H9 (cell line): ENCODE results near the gene PLA2G2C. TPM values are rescaled to one million over a fixed set of nuclear protein-coding genes. Genes with fewer than 3 reads are reported as not detected.

Experiments used
- DNase-seq: peaks from one replicate; pipeline ENCODE4 v3.0.0-alpha.2; 2017
- H2AFZ ChIP-seq: one replicate; pipeline ENCODE4 v1.6.1; 2013; ENCODE audit warnings: mild to moderate bottlenecking, low read length, control low read depth, moderate library complexity
- H2AK5ac ChIP-seq: 2 replicates; pipeline ENCODE4 v1.6.1; 2013; ENCODE audit warnings: low read length, control low read depth, mixed read lengths; ENCODE audit not compliant: insufficient read length
- H2BK120ac ChIP-seq: one replicate; pipeline ENCODE4 v1.6.1; 2013; ENCODE audit warnings: low read depth, mild to moderate bottlenecking, low read length, control low read depth, inconsistent platforms; ENCODE audit not compliant: poor library complexity, severe bottlenecking
- H2BK12ac ChIP-seq: 2 replicates; pipeline ENCODE4 v1.6.1; 2013; ENCODE audit warnings: low read length, control low read depth, mixed read lengths, low read depth; ENCODE audit not compliant: insufficient read length
- H2BK15ac ChIP-seq: 2 replicates; pipeline ENCODE4 v1.6.1; 2013; ENCODE audit warnings: low read depth, low read length, control low read depth
- H2BK20ac ChIP-seq: one replicate; pipeline ENCODE4 v1.6.1; 2013; ENCODE audit warnings: low read depth, mild to moderate bottlenecking, low read length, control low read depth, inconsistent platforms; ENCODE audit not compliant: poor library complexity, severe bottlenecking
- H2BK5ac ChIP-seq: 2 replicates; pipeline ENCODE4 v1.6.1; 2013; ENCODE audit warnings: low read length, control low read depth, mixed read lengths; ENCODE audit not compliant: insufficient read length
- H3K14ac ChIP-seq: 2 replicates; pipeline ENCODE4 v1.6.1; 2013; ENCODE audit warnings: low read length, control low read depth; ENCODE audit not compliant: insufficient read depth
- H3K18ac ChIP-seq: 2 replicates; pipeline ENCODE4 v1.6.1; 2013; ENCODE audit warnings: low read depth, mild to moderate bottlenecking, mixed read lengths, low read length, control low read depth; ENCODE audit not compliant: insufficient read length
- H3K23ac ChIP-seq: 2 replicates; pipeline ENCODE4 v1.6.1; 2013; ENCODE audit warnings: low read length, control low read depth, mixed read lengths, low read depth; ENCODE audit not compliant: insufficient read length
- H3K23me2 ChIP-seq: 2 replicates; pipeline ENCODE4 v1.6.1; 2013; ENCODE audit warnings: low read depth, mild to moderate bottlenecking, mixed read lengths, low read length, control low read depth; ENCODE audit not compliant: insufficient read length, poor library complexity, severe bottlenecking
- H3K27ac ChIP-seq: 2 replicates; pipeline ENCODE4 v1.5.1; 2013; ENCODE audit warnings: low read length, control low read depth, mixed read lengths, low read depth; ENCODE audit not compliant: insufficient read length
- H3K27me3 ChIP-seq: 2 replicates; pipeline ENCODE4 v1.6.1; 2013; ENCODE audit warnings: low read length, control low read depth, inconsistent platforms; ENCODE audit not compliant: insufficient read depth
- H3K4ac ChIP-seq: 2 replicates; pipeline ENCODE4 v1.6.1; 2013; ENCODE audit warnings: low read depth, mild to moderate bottlenecking, control low read depth, inconsistent platforms, low read length, moderate library complexity
- H3K4me1 ChIP-seq: 2 replicates; pipeline ENCODE4 v1.6.1; 2013; ENCODE audit warnings: low read length, control low read depth, inconsistent platforms; ENCODE audit not compliant: insufficient read depth
- H3K4me2 ChIP-seq: 2 replicates; pipeline ENCODE4 v1.6.1; 2013; ENCODE audit warnings: low read length, control low read depth, mixed read lengths; ENCODE audit not compliant: insufficient read length, insufficient read depth
- H3K56ac ChIP-seq: 2 replicates; pipeline ENCODE4 v1.6.1; 2013; ENCODE audit warnings: low read depth, mild to moderate bottlenecking, mixed read lengths, low read length, control low read depth; ENCODE audit not compliant: insufficient read length
- H3K79me1 ChIP-seq: 2 replicates; pipeline ENCODE4 v1.6.1; 2013; ENCODE audit warnings: low read depth, mild to moderate bottlenecking, moderate library complexity, low read length, control low read depth, inconsistent platforms; ENCODE audit not compliant: insufficient read depth, poor library complexity, severe bottlenecking
- H3K79me2 ChIP-seq: 2 replicates; pipeline ENCODE4 v1.6.1; 2013; ENCODE audit warnings: low read length, control low read depth, inconsistent platforms; ENCODE audit not compliant: insufficient read depth
- H3K9ac ChIP-seq: 2 replicates; pipeline ENCODE4 v1.6.1; 2013; ENCODE audit warnings: low read length, control low read depth, mixed read lengths; ENCODE audit not compliant: insufficient read length; ENCODE audit errors: extremely low read depth
- H3K9me3 ChIP-seq: one replicate; pipeline ENCODE4 v1.6.1; 2013; ENCODE audit warnings: low read depth, low read length, inconsistent platforms; ENCODE audit not compliant: control insufficient read depth
- H3T11ph ChIP-seq: one replicate; pipeline ENCODE4 v1.6.1; 2013; ENCODE audit warnings: mild to moderate bottlenecking, low read length, control low read depth, inconsistent platforms
- H4K20me1 ChIP-seq: one replicate; pipeline ENCODE4 v1.6.1; 2013; ENCODE audit not compliant: control insufficient read depth, insufficient read length, insufficient read depth
- H4K5ac ChIP-seq: 2 replicates; pipeline ENCODE4 v1.6.1; 2013; ENCODE audit warnings: low read depth, mild to moderate bottlenecking, mixed read lengths, low read length, control low read depth; ENCODE audit not compliant: insufficient read length
- H4K8ac ChIP-seq: replicated peaks from 2 replicates; pipeline ENCODE4 v1.6.1; 2013; ENCODE audit warnings: low read length, control low read depth, mixed read lengths, low read depth; ENCODE audit not compliant: insufficient read length
- H4K91ac ChIP-seq: 2 replicates; pipeline ENCODE4 v1.6.1; 2013; ENCODE audit warnings: low read depth, mild to moderate bottlenecking, moderate library complexity, mixed read lengths, low read length, control low read depth; ENCODE audit not compliant: insufficient read length
- H3K27ac Mint-ChIP-seq, 3 experiments: 2 replicates in 2 of 3; 3 replicates in 1 of 3; pipeline ENCODE4 v1.8.0; 2020 to 2021; ENCODE audit warnings: mixed read lengths in 3 of 3, mild to moderate bottlenecking in 1 of 3, moderate library complexity in 1 of 3
- H3K27me3 Mint-ChIP-seq: 2 replicates; pipeline ENCODE4 v1.8.0; 2021; ENCODE audit warnings: low read depth, mild to moderate bottlenecking, moderate library complexity, mixed read lengths
- H3K36me3 Mint-ChIP-seq, 3 experiments: 2 replicates in 2 of 3; 3 replicates in 1 of 3; pipeline ENCODE4 v1.8.0; 2020 to 2021; ENCODE audit warnings: low read depth in 3 of 3, mixed read lengths in 3 of 3; ENCODE audit not compliant: insufficient read depth in 1 of 3
- H3K4me1 Mint-ChIP-seq, 2 experiments: 2 replicates each; pipeline ENCODE4 v1.8.0; 2020; ENCODE audit warnings: mixed read lengths in 2 of 2
- H3K4me3 Mint-ChIP-seq, 2 experiments: 2 replicates in 1 of 2; 3 replicates in 1 of 2; pipeline ENCODE4 v1.8.0; 2020 to 2021; ENCODE audit warnings: mild to moderate bottlenecking in 2 of 2, mixed read lengths in 2 of 2, moderate library complexity in 1 of 2
- H3K9me3 Mint-ChIP-seq, 2 experiments: 2 replicates in 1 of 2; 3 replicates in 1 of 2; pipeline ENCODE4 v1.8.0; 2020; ENCODE audit warnings: mild to moderate bottlenecking in 2 of 2, mixed read lengths in 2 of 2, moderate library complexity in 1 of 2
- CTCF ChIP-seq: fragments of 200-600 bp; sonication (generic); conservative IDR thresholded peaks from 3 replicates; pipeline ENCODE4 v1.8.0; 2021; ENCODE audit warnings: antibody characterized with exemption, mild to moderate bottlenecking
- whole genome bisulfite sequencing: extraction: QIAGEN DNeasy Blood & Tissue Kit; methylation state at CpG from one replicate; pipeline ENCODE4 v1.1.7; 2013; ENCODE audit warnings: missing lambda C conversion rate, low lambda C conversion rate, mixed read lengths; ENCODE audit not compliant: insufficient read length; ENCODE audit errors: extremely low coverage; 5-methylcytosine and 5-hydroxymethylcytosine counted together
- total RNA-seq: library from RNA; stranded (reverse); gene quantifications from 2 replicates; pipeline ENCODE4 v1.2.1, GENCODE V29; 2021

PLA2G2C gene
- total RNA-seq, 1 experiment from 2014 or later: not detected

- no peaks in the 10 kb centered on the region for H3K27me3 ChIP-seq
- H2BK15ac ChIP-seq: no peak overlapping the region
- no peak overlapping the region for H3K9ac ChIP-seq
- H2AK5ac ChIP-seq: no peak overlapping the region
- H2AFZ ChIP-seq: no peak overlapping the region
- H3K4me1 ChIP-seq: no peaks in the 10 kb centered on the region
- no peak overlapping the region for H3K27ac Mint-ChIP-seq
- no peak overlapping the region for H2BK20ac ChIP-seq
- DNase-seq: no peak
- no peak overlapping the region for H3K4ac ChIP-seq
- H2BK12ac ChIP-seq: no peak overlapping the region
- no peak overlapping the region for H3K4me3 Mint-ChIP-seq
- H4K91ac ChIP-seq: no peak overlapping the region
- no peaks in the 10 kb centered on the region for H3K79me2 ChIP-seq
- no CpG with 5 or more reads among the region's 6 CpGs for WGBS
- H3K79me1 ChIP-seq: no peaks in the 10 kb centered on the region
- no peak overlapping the region for H4K8ac ChIP-seq
- H3K27ac ChIP-seq: no peak overlapping the region
- no peak overlapping the region for H3K4me2 ChIP-seq
- peaks cover 22% of the 10 kb centered on the region for H3K27me3 Mint-ChIP-seq
- no peaks in the 10 kb centered on the region for H3K36me3 Mint-ChIP-seq
- no peaks in the 10 kb centered on the region for H3K9me3 ChIP-seq
- H3K18ac ChIP-seq: no peak overlapping the region
- H2BK5ac ChIP-seq: no peak overlapping the region
- H3K56ac ChIP-seq: no peak overlapping the region
- no peaks in the 10 kb centered on the region for H3K23me2 ChIP-seq
- no peak overlapping the region for H3K14ac ChIP-seq
- H3K4me1 Mint-ChIP-seq: peaks cover 9 to 14% of the 10 kb centered on the region in 2 experiments
- no peak overlapping the region for H3T11ph ChIP-seq
- no peak overlapping the region for H2BK120ac ChIP-seq
- no peak overlapping the region for H4K5ac ChIP-seq
- no peaks in the 10 kb centered on the region for H4K20me1 ChIP-seq
- TF ChIP-seq CTCF: no peak
- H3K9me3 Mint-ChIP-seq: no peaks in the 10 kb centered on the region
- H3K23ac ChIP-seq: no peak overlapping the region
These were observed 48.6 kb upstream of the PLA2G2C start for GRCh38 chr1:20234788-20235535.
